Esophagus squamous epithelium (tissue), 5 donors: Measurements from ENCODE around the gene FNDC3A. TPM values are rescaled to one million over a fixed set of nuclear protein-coding genes. Genes with fewer than 3 reads are reported as not detected.

Experiments
- DNase-seq: peaks from one replicate; lab custom pipeline; 2025; lab: John Stamatoyannopoulos, UW
- H3K27ac ChIP-seq, 4 donors: fragments of 200-600 bp; sonication (generic); one replicate each; pipeline ENCODE4 v1.5.1; 2016 to 2019; ENCODE audit warnings: mild to moderate bottlenecking in 1 of 4
- H3K27me3 ChIP-seq, 4 donors: fragments of 200-600 bp; sonication (generic); 1 replicate in 3 of 4; 2 replicates in 1 of 4; pipeline versions ENCODE4 v1.5.1 to v1.6.0; 2017 to 2021; ENCODE audit warnings: antibody characterized with exemption in 1 of 4
- H3K36me3 ChIP-seq, 3 donors: fragments of 200-600 bp; sonication (generic); one replicate each; pipeline ENCODE4 v1.5.1; 2016 to 2019
- H3K4me1 ChIP-seq, 3 donors: fragments of 200-600 bp; sonication (generic); one replicate each; pipeline ENCODE4 v1.5.1; 2017 to 2019
- H3K4me3 ChIP-seq, 4 donors: fragments of 200-600 bp; sonication (generic); 1 replicate in 3 of 4; 2 replicates in 1 of 4; pipeline ENCODE4 v1.5.1; 2016 to 2019; ENCODE audit warnings: mild to moderate bottlenecking in 2 of 4, moderate library complexity in 1 of 4
- H3K9me3 ChIP-seq, 3 donors: fragments of 200-600 bp; sonication (generic); one replicate each; pipeline ENCODE4 v1.5.1; 2016 to 2019
- POLR2A ChIP-seq, 4 donors: fragments of 450-650 bp; IDR thresholded peaks; one replicate each; pipeline ENCODE4 v1.6.1; 2017; ENCODE audit warnings: antibody characterized with exemption in 4 of 4, mild to moderate bottlenecking in 4 of 4, moderate library complexity in 3 of 4
- WGBS, 2 donors: methylation state at CpG; one replicate each; pipeline ENCODE4 v1.1.5; 2018; 5-methylcytosine and 5-hydroxymethylcytosine counted together
- intact Hi-C: fragments of 100-400 bp; cut with DNase I; formaldehyde crosslinking; loops from one replicate; pipeline ENCODE4 v1.15.0; 2022
- total RNA-seq, 4 donors: library from RNA; depleted of rRNA; stranded (reverse); fragments of >200 nt; gene quantifications; one replicate each; pipeline ENCODE4 v1.1.0, GENCODE V29; 2016
- TF ChIP-seq, protein P1 (sequence below), 6 experiments: fragments of 450-650 bp in 4 of 6; fragments of 200-600 bp in 2 of 6; sonication (generic) in 2 of 6; IDR thresholded peaks; one replicate each; pipeline ENCODE4 v1.5.1; 2016 to 2019; ENCODE audit warnings: antibody characterized with exemption in 6 of 6, mild to moderate bottlenecking in 4 of 6, moderate library complexity in 4 of 6
- donor health status: DM: yes; HTN: yes; CAD: no.

FNDC3A gene
- total RNA-seq, 4 donors from 2014 or later: 10.0 to 29.8 (median 19.5) TPM

DNA sequence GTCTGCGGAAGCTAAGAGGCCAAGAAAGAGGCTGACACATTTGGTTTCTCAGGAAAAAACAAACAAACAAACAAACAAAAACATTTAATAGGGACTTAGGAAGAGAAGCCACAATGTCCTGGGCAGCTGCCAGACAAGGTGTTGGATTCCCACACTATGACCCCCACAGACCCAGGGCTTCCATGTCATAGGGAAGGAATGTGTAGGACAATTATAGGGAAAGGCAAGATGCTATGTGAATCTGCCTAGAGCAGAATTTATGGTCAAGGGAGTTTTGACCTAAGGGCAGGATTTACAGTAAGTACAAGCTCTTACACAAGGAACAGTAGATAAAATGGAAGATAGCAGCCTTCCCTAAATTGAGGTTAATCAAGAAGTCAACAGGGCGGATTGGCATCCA is 262.9 kb downstream of the FNDC3A start:
- H3K4me3 ChIP-seq: no peak overlapping the region
- H3K27ac ChIP-seq: no peak overlapping the region
- DNase-seq: no peak
- H3K36me3 ChIP-seq: no peaks in the 10 kb centered on the region
- intact Hi-C loops: no loop called here
- no peaks in the 10 kb centered on the region for H3K27me3 ChIP-seq
- TF ChIP-seq, protein P1, sequence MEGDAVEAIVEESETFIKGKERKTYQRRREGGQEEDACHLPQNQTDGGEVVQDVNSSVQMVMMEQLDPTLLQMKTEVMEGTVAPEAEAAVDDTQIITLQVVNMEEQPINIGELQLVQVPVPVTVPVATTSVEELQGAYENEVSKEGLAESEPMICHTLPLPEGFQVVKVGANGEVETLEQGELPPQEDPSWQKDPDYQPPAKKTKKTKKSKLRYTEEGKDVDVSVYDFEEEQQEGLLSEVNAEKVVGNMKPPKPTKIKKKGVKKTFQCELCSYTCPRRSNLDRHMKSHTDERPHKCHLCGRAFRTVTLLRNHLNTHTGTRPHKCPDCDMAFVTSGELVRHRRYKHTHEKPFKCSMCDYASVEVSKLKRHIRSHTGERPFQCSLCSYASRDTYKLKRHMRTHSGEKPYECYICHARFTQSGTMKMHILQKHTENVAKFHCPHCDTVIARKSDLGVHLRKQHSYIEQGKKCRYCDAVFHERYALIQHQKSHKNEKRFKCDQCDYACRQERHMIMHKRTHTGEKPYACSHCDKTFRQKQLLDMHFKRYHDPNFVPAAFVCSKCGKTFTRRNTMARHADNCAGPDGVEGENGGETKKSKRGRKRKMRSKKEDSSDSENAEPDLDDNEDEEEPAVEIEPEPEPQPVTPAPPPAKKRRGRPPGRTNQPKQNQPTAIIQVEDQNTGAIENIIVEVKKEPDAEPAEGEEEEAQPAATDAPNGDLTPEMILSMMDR (IDR thresholded peaks at IDR 0.05): no peak
- TF ChIP-seq POLR2A (IDR thresholded peaks at IDR 0.05): no peak
- H3K4me1 ChIP-seq: no peaks in the 10 kb centered on the region
- 83 to 92% methylated on average over 2 of the region's 2 CpGs for WGBS, 2 donors
- no peaks in the 10 kb centered on the region for H3K9me3 ChIP-seq

DNA sequence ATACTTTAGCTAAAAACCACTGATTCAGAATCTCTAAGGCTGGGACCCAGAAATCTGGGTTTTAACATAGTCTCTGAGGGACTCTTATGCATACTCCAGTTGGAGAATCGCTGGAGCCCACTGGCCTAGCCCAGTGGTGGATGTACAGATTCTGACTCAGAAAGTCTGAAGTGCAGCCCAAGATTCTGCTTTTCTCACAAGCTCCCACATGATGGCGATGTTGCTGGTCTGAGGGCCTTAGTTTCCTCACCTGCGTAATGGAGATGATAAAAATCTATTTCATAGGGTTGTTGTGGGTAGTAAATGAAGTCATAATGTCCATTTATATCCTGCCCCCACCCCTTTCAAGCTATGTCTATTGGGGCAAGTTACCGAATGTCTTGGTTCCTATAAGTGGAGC is 264.3 kb downstream of the FNDC3A start:
- no peak overlapping the region for H3K27ac ChIP-seq
- no peak for DNase-seq
- TF ChIP-seq POLR2A (IDR thresholded peaks at IDR 0.05): no peak
- TF ChIP-seq, protein P1 (IDR thresholded peaks at IDR 0.05): peak in 3 of 6 experiments; percentile 4 to 47 (median 28)
- intact Hi-C loops: no loop called here
- H3K9me3 ChIP-seq: no peaks in the 10 kb centered on the region
- WGBS, 2 donors: 32 to 56% methylated on average over 4 of the region's 4 CpGs
- H3K4me1 ChIP-seq: no peaks in the 10 kb centered on the region
- H3K4me3 ChIP-seq: no peak overlapping the region
- no peaks in the 10 kb centered on the region for H3K27me3 ChIP-seq
- H3K36me3 ChIP-seq: no peaks in the 10 kb centered on the region

GRCh38 chr13:49241296-49241695 is 265.6 kb downstream of the FNDC3A start:
- no peaks in the 10 kb centered on the region for H3K27me3 ChIP-seq
- H3K27ac ChIP-seq: no peak overlapping the region
- DNase-seq: no peak
- no peaks in the 10 kb centered on the region for H3K36me3 ChIP-seq
- no peaks in the 10 kb centered on the region for H3K4me1 ChIP-seq
- TF ChIP-seq, protein P1 (IDR thresholded peaks at IDR 0.05): no peak
- TF ChIP-seq POLR2A (IDR thresholded peaks at IDR 0.05): no peak
- no peak overlapping the region for H3K4me3 ChIP-seq
- intact Hi-C loops: no loop called here
- WGBS, 2 donors: 87 to 91% methylated on average over 7 of the region's 7 CpGs
- H3K9me3 ChIP-seq: no peaks in the 10 kb centered on the region

GRCh38 chr13:49245101-49245500 is 269.4 kb downstream of the FNDC3A start:
- no peak for TF ChIP-seq POLR2A (IDR thresholded peaks at IDR 0.05)
- TF ChIP-seq, protein P1 (IDR thresholded peaks at IDR 0.05): no peak
- Histone ChIP-seq H3K27me3 (no peaks in the 10 kb centered on the region), H3K4me3 (no peak overlapping the region), H3K4me1 (peaks cover 0 to 24% (median 9%) of the 10 kb centered on the region in 3 donors), H3K36me3 (peaks cover 0 to 8% (median 0%) of the 10 kb centered on the region in 3 donors), H3K27ac (no peak overlapping the region), H3K9me3 (no peaks in the 10 kb centered on the region)
- DNase-seq: no peak
- intact Hi-C loops: no loop called here

GRCh38 chr13:49246850-49247642 is 271.3 kb downstream of the FNDC3A start:
- TF ChIP-seq POLR2A (IDR thresholded peaks at IDR 0.05): no peak
- TF ChIP-seq, protein P1 (IDR thresholded peaks at IDR 0.05): no peak
- peaks cover 0 to 30% (median 9%) of the 10 kb centered on the region in 3 donors for H3K4me1 ChIP-seq
- H3K36me3 ChIP-seq: peaks cover 0 to 10% (median 0%) of the 10 kb centered on the region in 3 donors
- 23 to 30% methylated on average over 4 of the region's 4 CpGs for WGBS, 2 donors
- DNase-seq: peak; percentile 45
- H3K27ac ChIP-seq: peak overlapping the region; percentile 85 to 97 (median 94)
- H3K4me3 ChIP-seq: peak overlapping the region; percentile 64 to 97 (median 88)
- H3K9me3 ChIP-seq: no peaks in the 10 kb centered on the region
- H3K27me3 ChIP-seq: no peaks in the 10 kb centered on the region
- intact Hi-C loops: no loop called here
